ENCODE data around the gene BICRA. TPM values are rescaled to one million over a fixed set of nuclear protein-coding genes. Genes with fewer than 3 reads are reported as not detected.

The BICRA gene
- total and polyA plus RNA-seq, 8 donors, result 13.8 to 18.8 (median 15.5) TPM

- ATAC-seq (no peak), DNase-seq (peak in 1 of 4 donors; percentile 59)
- TF ChIP-seq CTCF (IDR thresholded peaks at IDR 0.05), result no peak
- H3K4me1 ChIP-seq, result peaks cover 0 to 7% of the 10 kb centered on the region in 2 donors
- intact Hi-C loops (cut with DNase I), result loop anchor here in 1 of 2 donors (10.0 kb wide), 1 partner anchor 92 kb away; the partner anchor contains the start of gene BICRA
- no peaks in the 10 kb centered on the region for H3K27me3 ChIP-seq
- no peaks in the 10 kb centered on the region for H3K9me3 ChIP-seq
- peaks cover 0 to 70% of the 10 kb centered on the region in 2 donors for H3K36me3 ChIP-seq
- H3K27ac ChIP-seq, result no peak overlapping the region
- H3K4me3 ChIP-seq, result no peak overlapping the region
These were observed 87.7 kb downstream of the BICRA start for GRCh38 chr19:47696635-47697034.

GRCh38 chr19:47697863-47698609 is 89.1 kb downstream of the BICRA start:
- ATAC-seq (peak; percentile 95), DNase-seq (peak; percentile 62 to 90 (median 76))
- H3K27ac ChIP-seq, result no peak overlapping the region
- peaks cover 0 to 70% of the 10 kb centered on the region in 2 donors for H3K36me3 ChIP-seq
- H3K4me3 ChIP-seq, result no peak overlapping the region
- no peaks in the 10 kb centered on the region for H3K27me3 ChIP-seq
- intact Hi-C loops (cut with DNase I), result loop anchor here in 1 of 2 donors (10.0 kb wide), 1 partner anchor 93 kb away; the partner anchor contains the start of gene BICRA
- peaks cover 0 to 7% of the 10 kb centered on the region in 2 donors for H3K4me1 ChIP-seq
- no peaks in the 10 kb centered on the region for H3K9me3 ChIP-seq
- TF ChIP-seq CTCF (IDR thresholded peaks at IDR 0.05), result peak; percentile 91 to 93

DNA sequence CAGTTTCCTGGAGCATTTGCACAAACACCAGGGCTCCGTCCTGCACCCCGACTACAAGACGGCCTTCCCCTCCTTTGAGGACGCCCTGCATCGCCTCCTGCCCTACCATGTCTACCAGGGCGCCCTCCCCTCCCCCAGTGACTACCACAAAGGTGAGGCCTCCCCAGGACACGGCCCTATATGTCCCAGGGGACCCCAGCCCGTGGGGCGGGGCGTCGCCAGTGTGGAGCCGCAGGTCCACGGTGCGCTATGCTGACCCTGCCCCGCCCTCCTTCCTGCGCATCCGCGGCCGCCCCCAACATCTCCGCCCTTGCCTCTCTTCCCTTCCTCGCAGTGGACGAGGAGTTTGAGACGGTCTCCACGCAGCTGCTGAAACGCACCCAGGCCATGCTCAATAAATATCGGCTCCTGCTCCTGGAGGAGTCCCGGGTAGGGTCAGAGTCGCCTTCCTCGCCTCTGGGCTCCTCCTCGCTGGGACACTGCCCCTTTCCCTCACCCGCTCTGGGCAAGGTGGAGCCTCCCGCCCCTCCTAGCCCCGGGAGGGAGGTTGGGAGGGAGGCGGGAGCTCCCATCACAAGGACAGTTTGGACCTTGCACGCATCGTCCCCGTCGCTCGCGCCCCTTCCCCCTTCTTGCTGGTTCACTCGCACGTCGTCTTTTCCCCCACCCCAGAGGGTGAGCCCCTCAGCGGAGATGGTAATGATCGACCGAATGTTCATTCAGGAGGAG is 89.9 kb downstream of the BICRA start:
- H3K27ac ChIP-seq, result no peak overlapping the region
- no peaks in the 10 kb centered on the region for H3K27me3 ChIP-seq
- H3K4me1 ChIP-seq, result peaks cover 0 to 7% of the 10 kb centered on the region in 2 donors
- no peaks in the 10 kb centered on the region for H3K9me3 ChIP-seq
- ATAC-seq (no peak), DNase-seq (no peak)
- intact Hi-C loops (cut with DNase I), result loop anchor here in 1 of 2 donors (10.0 kb wide), 1 partner anchor 94 kb away; the partner anchor contains the start of gene BICRA
- H3K4me3 ChIP-seq, result no peak overlapping the region
- no peak for TF ChIP-seq CTCF (IDR thresholded peaks at IDR 0.05)
- H3K36me3 ChIP-seq, result peaks cover 0 to 70% of the 10 kb centered on the region in 2 donors

DNA sequence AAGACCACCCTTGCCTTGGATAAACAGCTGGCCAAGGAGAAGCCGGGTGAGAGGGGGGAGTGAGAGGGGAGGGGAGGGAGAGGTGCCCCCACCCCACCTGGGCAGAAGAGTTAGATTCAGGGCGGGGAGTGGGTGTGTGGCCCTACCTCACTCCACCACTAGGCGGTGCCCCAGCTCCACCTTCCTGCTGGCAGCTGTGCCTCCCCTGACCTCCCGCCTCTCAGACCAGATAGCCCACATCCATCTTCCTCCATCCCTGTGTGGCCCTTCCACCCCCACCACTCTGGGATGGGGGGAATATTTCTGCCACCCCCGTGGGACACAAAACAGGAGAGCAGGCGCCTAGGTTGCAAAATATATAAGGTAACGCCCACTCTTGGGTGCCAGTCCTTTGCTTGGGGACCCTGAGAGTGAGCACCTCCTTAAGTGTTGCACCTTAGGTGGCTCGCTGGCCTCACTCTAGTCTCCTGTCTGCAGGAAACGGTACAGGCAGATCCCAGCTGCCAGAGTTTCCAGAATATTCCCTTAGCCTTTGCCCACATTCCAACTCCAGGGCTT is 90.5 kb downstream of the BICRA start:
- Histone ChIP-seq H3K27ac (no peak overlapping the region), H3K4me1 (peaks cover 0 to 7% of the 10 kb centered on the region in 2 donors), H3K27me3 (no peaks in the 10 kb centered on the region), H3K4me3 (no peak overlapping the region), H3K36me3 (peaks cover 0 to 70% of the 10 kb centered on the region in 2 donors), H3K9me3 (no peaks in the 10 kb centered on the region)
- TF ChIP-seq CTCF (IDR thresholded peaks at IDR 0.05), result peak; percentile 49 to 71
- intact Hi-C loops (cut with DNase I), result loop anchor here in 1 of 2 donors (10.0 kb wide), 1 partner anchor 95 kb away; the partner anchor contains the start of gene BICRA
- ATAC-seq (peak; percentile 42), DNase-seq (peak in 2 of 4 donors; percentile 26 to 84)

All from left lung (tissue), 10 donors.